ENCODE results near the gene DNER.

Gene DNER

DNA sequence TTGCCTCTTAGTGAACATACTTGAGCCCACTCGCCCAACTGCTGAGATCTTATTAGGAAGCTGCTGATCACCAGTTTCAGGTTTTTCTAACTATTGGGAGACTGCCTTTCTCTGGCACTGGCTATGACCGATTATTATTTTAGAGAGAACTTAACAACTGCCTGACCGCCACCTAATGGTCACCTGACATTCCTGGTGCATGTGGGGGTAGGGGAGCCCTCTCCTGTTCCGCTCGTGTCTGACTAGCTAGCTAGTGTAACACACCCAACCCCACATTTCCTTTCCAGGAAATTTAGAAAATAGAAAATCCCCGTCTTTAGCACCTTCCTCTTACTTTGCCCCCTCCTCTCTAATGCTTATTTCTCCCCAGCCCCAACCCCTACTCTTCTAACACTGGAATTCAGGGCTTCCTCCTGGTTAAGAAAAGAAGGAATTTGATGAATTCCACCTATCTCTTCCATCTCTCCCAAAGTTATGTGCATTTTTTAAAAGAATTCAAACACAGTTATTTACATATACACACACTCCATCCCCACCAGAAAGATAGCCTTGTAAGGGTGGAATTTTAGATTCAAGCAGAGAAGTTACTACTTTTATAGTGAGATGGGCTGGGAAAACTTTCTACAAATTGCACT lies 19.4 kb upstream of the DNER start:
- Histone ChIP-seq H3K27ac (replicated peaks) (no peak overlapping the region), H3K27me3 (ENCODE audit: insufficient read depth, poor library complexity, severe bottlenecking) (no peaks in the 10 kb centered on the region), H3K4me3 (replicated peaks; ENCODE audit: insufficient read depth, low read length) (no peak overlapping the region)
- no peak for TF ChIP-seq SPI1 (IDR thresholded peaks at IDR 0.05; ENCODE audit: borderline replicate concordance, low read depth)
- no peak for TF ChIP-seq POLR2AphosphoS5 (IDR thresholded peaks at IDR 0.05; ENCODE audit: low read depth)
- TF ChIP-seq CTCF (IDR thresholded peaks at IDR 0.05; ENCODE audit: insufficient read depth, low read length): no peak
- TF ChIP-seq GABPA (IDR thresholded peaks at IDR 0.05; ENCODE audit: low read depth): no peak
- no peak for TF ChIP-seq REST (IDR thresholded peaks at IDR 0.05; ENCODE audit: insufficient replicate concordance, low read depth)
- no peak for DNase-seq (ENCODE audit: low read depth in 1 of 2, low spot score in 1 of 2)

DNA sequence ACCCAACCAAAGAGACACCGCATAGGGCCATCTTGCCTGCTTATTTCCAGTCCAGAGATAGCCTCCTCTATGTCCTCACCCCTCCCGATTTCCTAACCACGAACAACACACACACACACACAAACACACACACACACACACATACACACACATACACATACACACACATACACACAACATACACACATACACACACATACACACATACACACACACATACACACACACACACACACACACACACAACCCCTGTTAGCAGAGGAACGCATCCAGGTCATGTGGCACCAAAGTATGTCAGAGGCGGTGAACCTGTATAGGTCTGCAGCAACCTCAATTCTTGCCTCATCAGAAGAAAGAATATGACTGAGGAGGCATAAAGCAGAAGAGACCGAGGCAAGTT lies 18.5 kb upstream of the DNER start:
- no peak for DNase-seq (ENCODE audit: low read depth in 1 of 2, low spot score in 1 of 2)
- no peak for TF ChIP-seq CTCF (IDR thresholded peaks at IDR 0.05; ENCODE audit: insufficient read depth, low read length)
- TF ChIP-seq REST (IDR thresholded peaks at IDR 0.05; ENCODE audit: insufficient replicate concordance, low read depth): no peak
- Histone ChIP-seq H3K27ac (replicated peaks) (no peak overlapping the region), H3K4me3 (replicated peaks; ENCODE audit: insufficient read depth, low read length) (no peak overlapping the region), H3K27me3 (ENCODE audit: insufficient read depth, poor library complexity, severe bottlenecking) (no peaks in the 10 kb centered on the region)

DNA sequence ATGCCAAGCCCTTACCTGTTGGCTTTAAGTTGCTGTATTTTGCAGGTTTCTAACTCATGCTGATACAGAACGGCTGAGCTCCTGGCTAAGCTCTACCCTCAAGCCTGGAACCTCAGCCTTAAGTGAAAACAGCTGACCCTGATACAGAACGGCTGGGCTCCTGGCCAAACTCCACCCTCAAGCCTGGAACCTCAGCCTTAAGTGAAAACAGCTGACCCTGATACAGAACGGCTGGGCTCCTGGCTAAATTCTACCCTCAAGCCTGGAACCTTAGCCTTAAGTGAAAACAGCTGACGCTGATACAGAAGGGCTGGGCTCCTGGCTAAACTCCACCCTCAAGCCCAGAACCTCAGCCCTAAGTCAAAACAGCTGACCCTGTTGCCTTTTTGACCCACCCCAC lies 17.6 kb upstream of the DNER start:
- no peaks in the 10 kb centered on the region for H3K27me3 ChIP-seq (ENCODE audit: insufficient read depth, poor library complexity, severe bottlenecking)
- no peak overlapping the region for H3K27ac ChIP-seq (replicated peaks)
- no peak for DNase-seq (ENCODE audit: low read depth in 1 of 2, low spot score in 1 of 2)
- no peak overlapping the region for H3K4me3 ChIP-seq (replicated peaks; ENCODE audit: insufficient read depth, low read length)
- no peak for TF ChIP-seq GABPA (IDR thresholded peaks at IDR 0.05; ENCODE audit: low read depth)
- no peak for TF ChIP-seq SPI1 (IDR thresholded peaks at IDR 0.05; ENCODE audit: borderline replicate concordance, low read depth)
- TF ChIP-seq POLR2AphosphoS5 (IDR thresholded peaks at IDR 0.05; ENCODE audit: low read depth): no peak
- TF ChIP-seq REST (IDR thresholded peaks at IDR 0.05; ENCODE audit: insufficient replicate concordance, low read depth): no peak
- no peak for TF ChIP-seq CTCF (IDR thresholded peaks at IDR 0.05; ENCODE audit: insufficient read depth, low read length)
